ENCODE data around the gene ECSIT. TPM values are rescaled to one million over a fixed set of nuclear protein-coding genes. Genes with fewer than 3 reads are reported as not detected.

Gene ECSIT
- total RNA-seq, 1 experiment from 2014 or later: 39.4 TPM

GRCh38 chr19:11513946-11514345 is 15.0 kb downstream of the ECSIT start:
- no peak overlapping the region for H3K4me3 ChIP-seq (ENCODE audit: low read depth in 2 of 2, low read length in 2 of 2)
- H3K27me3 ChIP-seq (ENCODE audit: control insufficient read depth, insufficient read depth, low read length): no peaks in the 10 kb centered on the region
- ChIA-PET POLR2A (no interaction called here), CTCF (no interaction called here)
- in situ Hi-C loops (cut with HindIII; ENCODE audit: low pct_unique_long_range_greater_than_20kb, low sequenced_read_pairs) (no loop called here), intact Hi-C loops (cut with micrococcal nuclease; ENCODE audit: unreplicated experiment) (no loop called here)
- TF ChIP-seq POLR2AphosphoS5 (IDR thresholded peaks at IDR 0.05; ENCODE audit: low read depth, low read length) (no peak), CTCF (IDR thresholded peaks at IDR 0.05) (no peak), SIN3A (IDR thresholded peaks at IDR 0.05; ENCODE audit: borderline replicate concordance, insufficient read depth, low read depth, low read length) (no peak), REST (IDR thresholded peaks at IDR 0.05; ENCODE audit: insufficient read depth in 1 of 2, low read depth in 2 of 2, low read length in 1 of 2) (no peak), TCF7L2 (IDR thresholded peaks at IDR 0.05; ENCODE audit: low read depth, low read length) (no peak)
- DNase-seq (ENCODE audit: low read depth, low spot score): no peak
- H3K9me3 ChIP-seq (ENCODE audit: control insufficient read depth, insufficient read depth, low read depth, low read length): no peaks in the 10 kb centered on the region
- no peak for ATAC-seq
- no peaks in the 10 kb centered on the region for H3K36me3 ChIP-seq (ENCODE audit: control insufficient read depth, insufficient read depth, low read length)
- no peak overlapping the region for H3K27ac ChIP-seq (ENCODE audit: low read length)
- no TSS peak for BruUV-seq (replicated peaks)
- no peaks in the 10 kb centered on the region for H3K4me1 ChIP-seq (ENCODE audit: control insufficient read depth, insufficient read depth, low read length)

- intact Hi-C loops (cut with micrococcal nuclease; ENCODE audit: unreplicated experiment): no loop called here
- DNase-seq (ENCODE audit: low read depth, low spot score) (no peak), ATAC-seq (no peak)
- no peak for TF ChIP-seq REST (IDR thresholded peaks at IDR 0.05; ENCODE audit: insufficient read depth in 1 of 2, low read depth in 2 of 2, low read length in 1 of 2)
- no peak for TF ChIP-seq SIN3A (IDR thresholded peaks at IDR 0.05; ENCODE audit: borderline replicate concordance, insufficient read depth, low read depth, low read length)
- no peak for TF ChIP-seq CTCF (IDR thresholded peaks at IDR 0.05)
- TF ChIP-seq TCF7L2 (IDR thresholded peaks at IDR 0.05; ENCODE audit: low read depth, low read length): no peak
- no peak for TF ChIP-seq POLR2AphosphoS5 (IDR thresholded peaks at IDR 0.05; ENCODE audit: low read depth, low read length)
- in situ Hi-C loops (cut with HindIII; ENCODE audit: low pct_unique_long_range_greater_than_20kb, low sequenced_read_pairs): no loop called here
- POLR2A ChIA-PET: no interaction called here
- H3K27me3 ChIP-seq (ENCODE audit: control insufficient read depth, insufficient read depth, low read length): no peaks in the 10 kb centered on the region
- CTCF ChIA-PET: no interaction called here
- no peaks in the 10 kb centered on the region for H3K4me1 ChIP-seq (ENCODE audit: control insufficient read depth, insufficient read depth, low read length)
- H3K27ac ChIP-seq (ENCODE audit: low read length): no peak overlapping the region
- no peak overlapping the region for H3K4me3 ChIP-seq (ENCODE audit: low read depth in 2 of 2, low read length in 2 of 2)
- H3K36me3 ChIP-seq (ENCODE audit: control insufficient read depth, insufficient read depth, low read length): no peaks in the 10 kb centered on the region
- H3K9me3 ChIP-seq (ENCODE audit: control insufficient read depth, insufficient read depth, low read depth, low read length): no peaks in the 10 kb centered on the region
- BruUV-seq (replicated peaks): no TSS peak
These were observed 18.5 kb downstream of the ECSIT start for GRCh38 chr19:11510444-11510843.
